Testis (tissue), 3 donors: ENCODE results near the gene BEST2. TPM values are rescaled to one million over a fixed set of nuclear protein-coding genes. Genes with fewer than 3 reads are reported as not detected.

ENCODE experiments used
- DNase-seq: peaks from one replicate; pipeline ENCODE4 v3.0.0-alpha.2; 2019
- H3K27ac ChIP-seq, 2 donors: fragments of 200-600 bp; sonication (generic); one replicate each; pipeline ENCODE4 v1.5.1; 2019
- H3K27me3 ChIP-seq: fragments of 200-600 bp; sonication (generic); one replicate; pipeline ENCODE4 v1.5.1; 2019
- H3K36me3 ChIP-seq: fragments of 200-600 bp; sonication (generic); one replicate; pipeline ENCODE4 v1.5.1; 2017; ENCODE audit warnings: low read depth; ENCODE audit errors: missing control alignments
- H3K4me1 ChIP-seq: fragments of 200-600 bp; sonication (generic); one replicate; pipeline ENCODE4 v1.5.1; 2019
- H3K4me3 ChIP-seq, 2 donors: fragments of 200-600 bp; sonication (generic); one replicate each; pipeline ENCODE4 v1.5.1; 2017 to 2019
- H3K9me3 ChIP-seq: fragments of 200-600 bp; sonication (generic); one replicate; pipeline ENCODE4 v1.5.1; 2017
- CTCF ChIP-seq, 3 experiments: fragments of 450-650 bp in 2 of 3; fragments of 200-600 bp in 1 of 3; sonication (generic) in 1 of 3; IDR thresholded peaks; one replicate each; pipeline ENCODE4 v1.5.1; 2016 to 2019; ENCODE audit warnings: antibody characterized with exemption in 3 of 3, mild to moderate bottlenecking in 2 of 3, moderate library complexity in 1 of 3
- POLR2A ChIP-seq: fragments of 450-650 bp; IDR thresholded peaks from one replicate; pipeline ENCODE4 v1.6.1; 2017; ENCODE audit warnings: antibody characterized with exemption, mild to moderate bottlenecking, moderate library complexity
- WGBS, 2 donors: methylation state at CpG; one replicate each; pipeline ENCODE4 v1.1.5; 2018; 5-methylcytosine and 5-hydroxymethylcytosine counted together
- intact Hi-C: fragments of 100-400 bp; cut with DNase I; formaldehyde crosslinking; loops from one replicate; pipeline ENCODE4 v1.15.1; 2023; ENCODE audit warnings: low total_unique reads
- polyA plus RNA-seq: library from polyadenylated mRNA; stranded (reverse); fragments of 350-450 nt; fragmentation: Illumina TruSeq; extraction: RNeasy Lipid Tissue Mini Kit (QIAGEN cat#74804); gene quantifications from one replicate; pipeline ENCODE4 v1.2.3, GENCODE V29; 2014; ENCODE audit warnings: low read depth, low replicate concordance; ENCODE audit not compliant: insufficient read depth
- total RNA-seq, 2 donors: library from RNA; depleted of rRNA; stranded (reverse); fragments of >200 nt; gene quantifications; one replicate each; pipeline ENCODE4 v1.2.3, GENCODE V29; 2016

The BEST2 gene
- total and polyA plus RNA-seq, 3 donors from 2014 or later = 0.50 to 0.87 TPM; not detected in 1

- peak overlapping the region; percentile 7 to 70 for H3K4me3 ChIP-seq
- DNase-seq = no peak
- H3K9me3 ChIP-seq = no peaks in the 10 kb centered on the region
- TF ChIP-seq CTCF (IDR thresholded peaks at IDR 0.05) = no peak
- TF ChIP-seq POLR2A = no peak
- WGBS, 2 donors = 1 to 3% methylated on average over 12 of the region's 12 CpGs
- intact Hi-C loops = no loop called here
- H3K27ac ChIP-seq = peak overlapping the region; percentile 82 to 98
- H3K36me3 ChIP-seq = no peaks in the 10 kb centered on the region
- no peaks in the 10 kb centered on the region for H3K27me3 ChIP-seq
- H3K4me1 ChIP-seq = peaks cover 64% of the 10 kb centered on the region
These were observed 30.5 kb downstream of the BEST2 start for GRCh38 chr19:12782174-12782423.

- Histone ChIP-seq H3K4me3 (peak overlapping the region; percentile 7 to 70), H3K36me3 (no peaks in the 10 kb centered on the region), H3K27me3 (no peaks in the 10 kb centered on the region), H3K27ac (peak overlapping the region; percentile 82 to 98), H3K9me3 (no peaks in the 10 kb centered on the region), H3K4me1 (peaks cover 66% of the 10 kb centered on the region)
- WGBS, 2 donors = 0% methylated on average over 74 of the region's 88 CpGs; no CpG with 5 or more reads in 1 of the 2 donors
- DNase-seq = peak; percentile 91
- intact Hi-C loops = no loop called here
- TF ChIP-seq CTCF (IDR thresholded peaks at IDR 0.05) (no peak), POLR2A (no peak)
These were observed 31.1 kb downstream of the BEST2 start for GRCh38 chr19:12782424-12783290.

- peak overlapping the region; percentile 82 to 98 for H3K27ac ChIP-seq
- no peak for DNase-seq
- H3K27me3 ChIP-seq = no peaks in the 10 kb centered on the region
- H3K9me3 ChIP-seq = no peaks in the 10 kb centered on the region
- intact Hi-C loops = no loop called here
- TF ChIP-seq POLR2A (no peak), CTCF (IDR thresholded peaks at IDR 0.05) (no peak)
- H3K4me3 ChIP-seq = peak overlapping the region; percentile 7 to 70
- 5 to 11% methylated on average over 3 to 16 of the region's 16 CpGs for WGBS, 2 donors
- H3K4me1 ChIP-seq = peaks cover 66% of the 10 kb centered on the region
- H3K36me3 ChIP-seq = no peaks in the 10 kb centered on the region
These were observed 31.8 kb downstream of the BEST2 start for GRCh38 chr19:12783291-12783848.

- Histone ChIP-seq H3K4me1 (peaks cover 66% of the 10 kb centered on the region), H3K9me3 (no peaks in the 10 kb centered on the region), H3K27me3 (no peaks in the 10 kb centered on the region), H3K4me3 (no peak overlapping the region), H3K27ac (peak overlapping the region; percentile 82 to 98), H3K36me3 (no peaks in the 10 kb centered on the region)
- intact Hi-C loops = no loop called here
- TF ChIP-seq POLR2A = no peak
- TF ChIP-seq CTCF (IDR thresholded peaks at IDR 0.05) = no peak
- DNase-seq = peak; percentile 30
- WGBS, 2 donors = 0 to 23% methylated on average over 2 to 13 of the region's 19 CpGs
These were observed 32.3 kb downstream of the BEST2 start for GRCh38 chr19:12783849-12784393.
